Endothelial cell of umbilical vein (primary cell): ENCODE data around the gene APOB. TPM values are rescaled to one million over a fixed set of nuclear protein-coding genes. Genes with fewer than 3 reads are reported as not detected.

Source experiments
- BruUV-seq: library from RNA; stranded (reverse); fragments of 400-500 nt; replicated peaks from 2 replicates; lab custom pipeline; 2021; lab: Mats Ljungman, UMichigan
- CTCF ChIA-PET: fragments of 300-600, 350-600 bp; sonication (Branson Sonifier 250); formaldehyde crosslinking; loops from one replicate; lab custom pipeline; 2021; ENCODE audit warnings: antibody characterized with exemption, inconsistent platforms; lab: Charles Lee
- POLR2A ChIA-PET: fragments of 300-600, 350-600 bp; sonication (Branson Sonifier 250); formaldehyde crosslinking; loops from one replicate; lab custom pipeline; 2021; ENCODE audit warnings: antibody characterized with exemption, inconsistent platforms; lab: Charles Lee
- DNase-seq: peaks from one replicate; pipeline ENCODE4 v3.0.0-alpha.2; 2011; ENCODE audit warnings: low read depth, low spot score
- FAIRE-seq: peaks from 2 replicates; lab custom pipeline; 2011; peaks lifted over from hg19 to GRCh38; lab: Jason Lieb, UNC
- H2AFZ ChIP-seq: 2 replicates; pipeline ENCODE4 v1.6.0; 2012; ENCODE audit warnings: low read depth, low read length, control low read depth, inconsistent platforms
- H3K27ac ChIP-seq: 2 replicates; pipeline ENCODE4 v1.5.1; 2011; ENCODE audit warnings: low read depth, mild to moderate bottlenecking, control low read depth, low read length, moderate library complexity; ENCODE audit not compliant: insufficient read depth
- H3K27me3 ChIP-seq, 2 experiments: 2 replicates each; pipeline versions ENCODE4 v1.6.0 to v1.6.1; 2011; ENCODE audit warnings: low read length in 2 of 2, mixed read lengths in 1 of 2; ENCODE audit not compliant: control insufficient read depth in 2 of 2, insufficient read depth in 2 of 2
- H3K36me3 ChIP-seq, 2 experiments: 2 replicates in 1 of 2; 3 replicates in 1 of 2; pipeline ENCODE4 v1.5.1; 2011; ENCODE audit warnings: low read length in 2 of 2, mild to moderate bottlenecking in 1 of 2, moderate library complexity in 1 of 2; ENCODE audit not compliant: control insufficient read depth in 2 of 2, insufficient read depth in 2 of 2; ENCODE audit errors: extremely low read depth in 1 of 2
- H3K4me1 ChIP-seq: 3 replicates; pipeline ENCODE4 v1.5.1; 2011; ENCODE audit warnings: mild to moderate bottlenecking, low read length; ENCODE audit not compliant: control insufficient read depth, insufficient read depth; ENCODE audit errors: extremely low read depth
- H3K4me2 ChIP-seq: 2 replicates; pipeline ENCODE4 v1.6.1; 2011; ENCODE audit warnings: low read length, control low read depth, mixed read lengths; ENCODE audit not compliant: insufficient read depth
- H3K4me3 ChIP-seq, 3 experiments: fragments of 200-600 bp in 1 of 3; sonication (generic), shearing (Covaris generic) in 1 of 3; replicated peaks in 1 of 3; 2 replicates each; pipeline ENCODE4 v1.5.1; 2011 to 2016; ENCODE audit warnings: control low read depth in 3 of 3, low read length in 3 of 3, mild to moderate bottlenecking in 2 of 3, inconsistent platforms in 1 of 3, low read depth in 1 of 3, moderate library complexity in 1 of 3; ENCODE audit not compliant: insufficient read depth in 1 of 3
- H3K79me2 ChIP-seq: 2 replicates; pipeline ENCODE4 v1.6.0; 2012; ENCODE audit warnings: low read length, inconsistent platforms; ENCODE audit not compliant: control insufficient read depth, insufficient read depth
- H3K9ac ChIP-seq: replicated peaks from 2 replicates; pipeline ENCODE3; 2011; ENCODE audit warnings: low read length, control low read depth; ENCODE audit not compliant: insufficient read depth; ENCODE audit errors: extremely low read depth
- H3K9me1 ChIP-seq: replicated peaks from 3 replicates; pipeline ENCODE4 v1.6.0; 2011; ENCODE audit warnings: mild to moderate bottlenecking, low read length; ENCODE audit not compliant: control insufficient read depth, insufficient read depth; ENCODE audit errors: extremely low read depth
- H3K9me3 ChIP-seq: replicated peaks from 2 replicates; pipeline ENCODE4 v1.5.1; 2012; ENCODE audit warnings: low read length, inconsistent platforms; ENCODE audit not compliant: control insufficient read depth, insufficient read depth
- H4K20me1 ChIP-seq: replicated peaks from 2 replicates; pipeline ENCODE3; 2011; ENCODE audit warnings: mild to moderate bottlenecking, low read length; ENCODE audit not compliant: control insufficient read depth, insufficient read depth; ENCODE audit errors: extremely low read depth
- CTCF ChIP-seq, 2 donors: IDR thresholded peaks; 1 replicate in 1 of 2; 2 replicates in 1 of 2; pipeline ENCODE4 v1.5.1; 2011; ENCODE audit warnings: low read length in 2 of 2, mild to moderate bottlenecking in 2 of 2, moderate library complexity in 2 of 2, control low read depth in 1 of 2, inconsistent platforms in 1 of 2, low read depth in 1 of 2; ENCODE audit not compliant: insufficient read depth in 1 of 2; ENCODE audit errors: extremely low read depth in 1 of 2
- EZH2 ChIP-seq: IDR thresholded peaks from 2 replicates; pipeline ENCODE4 v1.6.1; 2012; ENCODE audit warnings: borderline replicate concordance, low read depth, mild to moderate bottlenecking, moderate library complexity, low read length, inconsistent platforms; ENCODE audit not compliant: severe bottlenecking
- FOS ChIP-seq: IDR thresholded peaks from 2 replicates; pipeline ENCODE4 v1.6.1; 2011; ENCODE audit warnings: mild to moderate bottlenecking, low read length, moderate library complexity, borderline replicate concordance; ENCODE audit not compliant: insufficient read depth
- GATA2 ChIP-seq: IDR thresholded peaks from 2 replicates; pipeline ENCODE4 v1.7.0; 2011; ENCODE audit warnings: low read depth, mild to moderate bottlenecking, moderate library complexity, mixed read lengths, low read length; ENCODE audit not compliant: insufficient read length, insufficient read depth
- JUN ChIP-seq: IDR thresholded peaks from 2 replicates; pipeline ENCODE4 v1.6.1; 2011; ENCODE audit warnings: borderline replicate concordance, low read depth; ENCODE audit not compliant: insufficient read length, insufficient read depth
- MAX ChIP-seq: IDR thresholded peaks from 2 replicates; pipeline ENCODE4 v1.6.1; 2011; ENCODE audit not compliant: insufficient read depth, insufficient read length
- MYC ChIP-seq: IDR thresholded peaks from one replicate; pipeline ENCODE4 v1.6.1; 2011; ENCODE audit warnings: mild to moderate bottlenecking, low read depth, low read length
- POLR2A ChIP-seq: IDR thresholded peaks from 2 replicates; pipeline ENCODE4 v1.6.1; 2012; ENCODE audit warnings: low read depth, mild to moderate bottlenecking, control low read depth, low read length
- POLR2AphosphoS5 ChIP-seq: IDR thresholded peaks from 2 replicates; pipeline ENCODE4 v1.6.1; 2012; ENCODE audit warnings: low read depth, mild to moderate bottlenecking, control low read depth, low read length, moderate library complexity; ENCODE audit not compliant: insufficient read depth
- dilution Hi-C: fragments of 300-500 bp; cut with MboI; formaldehyde crosslinking; loops from one replicate; pipeline ENCODE4 v1.15.0; 2019; ENCODE audit warnings: low sequenced_read_pairs; ENCODE audit not compliant: extremely low pct_ligation_motif_present
- intact Hi-C: fragments of 100-400 bp; cut with micrococcal nuclease; formaldehyde crosslinking; loops from one replicate; pipeline ENCODE4 v1.10.0; 2022
- polyA plus RNA-seq, 4 experiments: library from polyadenylated mRNA; depleted of rRNA in 3 of 4; stranded (reverse) in 3 of 4; unstranded in 1 of 4; fragments of >200 nt; gene quantifications; 2 replicates each; pipeline versions ENCODE4 v1.2.1 to v1.2.3, GENCODE V29; 2011 to 2012; ENCODE audit warnings: missing spikeins in 1 of 4
- total RNA-seq: library from RNA; stranded (reverse); gene quantifications from 2 replicates; pipeline ENCODE4 v1.2.3, GENCODE V29; 2021

APOB gene
- total and polyA plus RNA-seq, 2 donors (not counting 3 experiments of a cell fraction or from before 2014, with no cell fraction given), result 0.07 to 0.09 TPM

GRCh38 chr2:20997953-20998722 is 45.7 kb downstream of the APOB start:
- ChIA-PET CTCF (no interaction called here), POLR2A (no interaction called here)
- no peaks in the 10 kb centered on the region for H3K9me3 ChIP-seq
- H3K36me3 ChIP-seq, result no peaks in the 10 kb centered on the region
- no peaks in the 10 kb centered on the region for H3K9me1 ChIP-seq
- dilution Hi-C loops (no loop called here), intact Hi-C loops (no loop called here)
- H3K79me2 ChIP-seq, result no peaks in the 10 kb centered on the region
- no peak overlapping the region for H3K4me3 ChIP-seq
- H3K9ac ChIP-seq, result no peak overlapping the region
- no peak overlapping the region for H3K4me2 ChIP-seq
- H3K4me1 ChIP-seq, result no peaks in the 10 kb centered on the region
- BruUV-seq, result no TSS peak
- TF ChIP-seq FOS (no peak), MAX (no peak), POLR2A (no peak)
- H3K27me3 ChIP-seq, result no peaks in the 10 kb centered on the region
- no peaks in the 10 kb centered on the region for H4K20me1 ChIP-seq
- no peak overlapping the region for H3K27ac ChIP-seq
- H2AFZ ChIP-seq, result no peak overlapping the region
- no peak for DNase-seq
- no peak for FAIRE-seq

GRCh38 chr2:20994130-20994529 is 49.7 kb downstream of the APOB start:
- H3K27me3 ChIP-seq, result no peaks in the 10 kb centered on the region
- H3K4me2 ChIP-seq, result no peak overlapping the region
- DNase-seq (no peak), FAIRE-seq (no peak)
- no peaks in the 10 kb centered on the region for H3K4me1 ChIP-seq
- H3K9ac ChIP-seq, result no peak overlapping the region
- dilution Hi-C loops, result no loop called here
- H3K36me3 ChIP-seq, result no peaks in the 10 kb centered on the region
- TF ChIP-seq POLR2A (no peak), GATA2 (no peak), MYC (no peak), CTCF (IDR thresholded peaks at IDR 0.05; ENCODE audit: extremely low read depth in 1 of 2, insufficient read depth in 1 of 2, low read depth in 1 of 2, low read length in 2 of 2) (no peak), EZH2 (no peak), JUN (no peak), MAX (no peak), FOS (no peak), POLR2AphosphoS5 (no peak)
- H3K9me1 ChIP-seq, result no peaks in the 10 kb centered on the region
- intact Hi-C loops, result no loop called here
- H4K20me1 ChIP-seq, result no peaks in the 10 kb centered on the region
- no peaks in the 10 kb centered on the region for H3K9me3 ChIP-seq
- no TSS peak for BruUV-seq
- no peak overlapping the region for H3K27ac ChIP-seq
- no peak overlapping the region for H2AFZ ChIP-seq
- ChIA-PET CTCF (no interaction called here), POLR2A (no interaction called here)
- H3K4me3 ChIP-seq, result no peak overlapping the region
- no peaks in the 10 kb centered on the region for H3K79me2 ChIP-seq
